Measurements from ENCODE around the gene RRP8. TPM values are rescaled to one million over a fixed set of nuclear protein-coding genes. Genes with fewer than 3 reads are reported as not detected.

RRP8 gene
- total RNA-seq, 2 donors from 2014 or later, result 5.4 to 8.9 TPM

DNA sequence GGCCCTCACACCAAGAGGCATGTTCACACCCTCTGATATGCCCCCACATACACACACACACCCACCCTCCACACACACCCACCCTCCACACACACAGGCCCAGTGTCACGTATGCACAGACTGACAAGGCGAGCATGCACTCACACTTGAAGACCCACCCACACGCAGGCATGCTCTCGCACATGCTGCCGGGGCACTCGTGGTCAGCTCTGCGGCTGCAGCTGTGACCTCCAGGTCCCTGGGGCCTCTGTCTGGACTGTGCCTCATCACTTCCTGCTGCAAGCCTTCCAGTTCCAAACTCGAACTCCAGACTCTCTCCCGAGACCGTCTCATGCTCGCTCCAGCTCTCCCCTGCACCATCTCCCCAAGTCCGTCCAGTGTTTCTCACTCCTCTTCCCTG, 42.7 kb upstream of the RRP8 start:
- no peak overlapping the region for H3K27ac ChIP-seq
- intact Hi-C loops (cut with DNase I), result no loop called here

DNA sequence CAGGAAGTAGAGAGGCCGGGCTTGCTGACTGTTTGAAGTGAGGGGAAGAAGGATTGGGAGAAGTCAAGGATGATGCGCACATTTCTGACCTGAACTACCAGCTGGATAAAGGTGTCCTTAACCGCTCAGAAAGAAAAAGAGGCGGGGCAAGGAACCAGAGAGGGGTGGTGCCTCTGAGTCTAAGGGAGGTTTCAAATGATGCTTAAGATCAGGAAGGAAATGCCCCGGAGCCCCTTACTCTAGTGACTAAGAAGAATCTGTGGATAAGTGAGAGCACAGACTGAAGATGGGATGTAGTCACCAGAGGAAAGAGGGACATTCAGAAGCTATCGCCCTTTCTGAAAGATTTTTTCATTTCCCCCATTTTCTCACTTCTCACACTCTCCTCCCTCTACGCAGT, 39.5 kb upstream of the RRP8 start:
- Histone ChIP-seq H3K36me3 (replicated peaks in 1 of 2; ENCODE audit: insufficient read depth in 1 of 2, low read depth in 2 of 2) (no peaks in the 10 kb centered on the region), H3K4me3 (no peak overlapping the region), H3K27ac (no peak overlapping the region), H3K4me1 (peaks cover 10% of the 10 kb centered on the region), H3K9me3 (no peaks in the 10 kb centered on the region), H3K27me3 (no peaks in the 10 kb centered on the region)
- DNase-seq, result no peak
- TF ChIP-seq, protein P1, sequence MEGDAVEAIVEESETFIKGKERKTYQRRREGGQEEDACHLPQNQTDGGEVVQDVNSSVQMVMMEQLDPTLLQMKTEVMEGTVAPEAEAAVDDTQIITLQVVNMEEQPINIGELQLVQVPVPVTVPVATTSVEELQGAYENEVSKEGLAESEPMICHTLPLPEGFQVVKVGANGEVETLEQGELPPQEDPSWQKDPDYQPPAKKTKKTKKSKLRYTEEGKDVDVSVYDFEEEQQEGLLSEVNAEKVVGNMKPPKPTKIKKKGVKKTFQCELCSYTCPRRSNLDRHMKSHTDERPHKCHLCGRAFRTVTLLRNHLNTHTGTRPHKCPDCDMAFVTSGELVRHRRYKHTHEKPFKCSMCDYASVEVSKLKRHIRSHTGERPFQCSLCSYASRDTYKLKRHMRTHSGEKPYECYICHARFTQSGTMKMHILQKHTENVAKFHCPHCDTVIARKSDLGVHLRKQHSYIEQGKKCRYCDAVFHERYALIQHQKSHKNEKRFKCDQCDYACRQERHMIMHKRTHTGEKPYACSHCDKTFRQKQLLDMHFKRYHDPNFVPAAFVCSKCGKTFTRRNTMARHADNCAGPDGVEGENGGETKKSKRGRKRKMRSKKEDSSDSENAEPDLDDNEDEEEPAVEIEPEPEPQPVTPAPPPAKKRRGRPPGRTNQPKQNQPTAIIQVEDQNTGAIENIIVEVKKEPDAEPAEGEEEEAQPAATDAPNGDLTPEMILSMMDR (IDR thresholded peaks at IDR 0.05), result no peak
- no peak for TF ChIP-seq POLR2A (IDR thresholded peaks at IDR 0.05)
- intact Hi-C loops (cut with DNase I), result no loop called here
- 73 to 82% methylated on average over 7 of the region's 7 CpGs for WGBS, 2 donors
- no peak for ATAC-seq

More for the DNA sequence above, 42.7 kb upstream of the RRP8 start:
- ATAC-seq (peak; percentile 45), DNase-seq (peak in 1 of 4 donors; percentile 55)
- H3K9me3 ChIP-seq, result no peaks in the 10 kb centered on the region
- H3K4me1 ChIP-seq, result no peaks in the 10 kb centered on the region
- WGBS, 2 donors, result 74 to 79% methylated on average over 10 to 12 of the region's 12 CpGs
- no peaks in the 10 kb centered on the region for H3K36me3 ChIP-seq (replicated peaks in 1 of 2; ENCODE audit: insufficient read depth in 1 of 2, low read depth in 2 of 2)
- no peak overlapping the region for H3K4me3 ChIP-seq
- TF ChIP-seq, protein P1 (IDR thresholded peaks at IDR 0.05), result no peak
- no peak for TF ChIP-seq POLR2A (IDR thresholded peaks at IDR 0.05)
- H3K27me3 ChIP-seq, result no peaks in the 10 kb centered on the region

DNA sequence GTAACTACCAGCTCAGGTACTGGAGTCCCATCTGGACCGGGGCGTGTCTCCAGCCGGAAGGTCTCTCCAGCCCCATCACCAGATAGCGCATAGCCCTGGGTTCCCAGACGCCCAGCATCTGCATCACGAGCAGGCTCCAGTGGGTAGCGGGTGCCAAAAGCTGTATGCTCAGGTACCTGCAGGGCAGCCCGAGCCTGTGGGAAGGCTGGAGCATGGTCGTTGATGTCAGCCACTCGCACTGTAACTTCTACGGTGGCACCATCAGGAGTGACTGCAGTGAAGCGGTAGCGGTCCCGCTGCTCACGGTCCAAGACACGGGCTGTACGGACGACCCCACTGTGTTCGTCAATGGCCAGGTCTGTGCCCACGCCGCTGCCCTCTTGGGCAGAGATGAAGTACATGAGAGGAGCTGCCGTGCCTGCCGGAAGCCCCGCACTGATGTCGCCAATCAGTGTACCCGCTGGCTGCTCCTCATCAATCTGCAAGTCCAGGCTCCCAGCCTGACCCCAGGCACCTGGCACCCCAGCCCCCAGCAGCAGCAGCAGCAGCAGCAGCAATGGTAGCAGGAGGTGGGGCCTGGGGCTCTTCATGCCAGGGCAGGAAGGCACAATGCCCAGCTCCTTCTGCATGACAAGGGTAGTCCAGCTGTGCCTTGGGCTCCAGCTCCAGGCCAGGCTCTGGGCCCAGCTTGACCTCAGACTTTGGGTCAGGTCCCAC, 37.7 kb upstream of the RRP8 start:
- intact Hi-C loops (cut with DNase I), result no loop called here
- no peak overlapping the region for H3K4me3 ChIP-seq
- 90% methylated on average over 24 of the region's 26 CpGs; no CpG with 5 or more reads in 1 of the 2 donors for WGBS, 2 donors
- H3K9me3 ChIP-seq, result no peaks in the 10 kb centered on the region
- no peaks in the 10 kb centered on the region for H3K27me3 ChIP-seq
- H3K27ac ChIP-seq, result no peak overlapping the region
- peaks cover 18% of the 10 kb centered on the region for H3K4me1 ChIP-seq
- H3K36me3 ChIP-seq (replicated peaks in 1 of 2; ENCODE audit: insufficient read depth in 1 of 2, low read depth in 2 of 2), result no peaks in the 10 kb centered on the region
- ATAC-seq (no peak), DNase-seq (no peak)
- TF ChIP-seq POLR2A (IDR thresholded peaks at IDR 0.05), result no peak
- TF ChIP-seq, protein P1 (IDR thresholded peaks at IDR 0.05), result no peak

DNA sequence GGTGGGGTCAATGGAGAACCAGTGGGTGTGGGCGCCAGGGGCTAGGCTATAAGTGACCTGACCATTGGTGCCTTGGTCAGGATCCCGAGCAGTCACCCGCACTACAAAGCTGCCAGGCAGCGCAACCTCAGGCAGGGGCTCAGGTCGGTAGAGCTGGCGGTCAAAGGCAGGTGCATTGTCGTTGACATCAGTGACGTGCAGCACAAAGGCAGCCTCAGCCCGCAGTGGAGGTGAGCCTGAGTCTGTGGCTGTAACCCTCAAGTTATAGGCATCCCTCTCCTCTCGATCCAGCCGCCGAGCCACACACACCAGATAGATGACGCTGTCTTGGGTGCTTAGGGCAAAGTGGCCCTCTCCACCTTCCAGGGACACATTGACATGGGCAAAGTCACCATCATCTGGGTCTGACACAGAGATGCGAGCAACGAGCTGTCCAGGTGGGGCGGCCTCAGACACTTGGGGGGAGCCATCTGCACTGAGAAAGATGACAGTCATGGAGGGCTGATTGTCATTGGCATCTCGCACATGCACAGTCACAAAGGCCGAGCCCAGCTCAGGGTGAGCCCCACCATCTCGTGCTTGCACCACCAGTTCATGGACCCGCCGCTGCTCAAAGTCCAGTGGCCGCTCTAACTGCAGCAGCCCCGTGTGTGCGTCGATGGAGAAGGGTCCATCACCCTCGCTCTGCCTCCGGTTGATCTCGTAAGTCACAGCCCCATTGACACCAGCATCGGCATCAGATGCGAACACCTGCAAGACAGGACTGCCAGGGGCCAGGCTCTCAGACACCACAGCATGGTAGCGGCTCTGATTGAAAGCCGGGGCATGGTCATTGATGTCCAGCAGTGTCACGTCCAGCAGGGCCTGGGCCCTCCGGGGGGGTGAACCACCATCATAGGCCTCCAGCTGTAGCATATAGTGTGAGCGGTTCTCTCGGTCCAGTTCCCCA, 36.9 kb upstream of the RRP8 start:
- no peaks in the 10 kb centered on the region for H3K27me3 ChIP-seq
- WGBS, 2 donors, result 91 to 94% methylated on average over 17 to 36 of the region's 36 CpGs
- no peak overlapping the region for H3K4me3 ChIP-seq
- ATAC-seq, result no peak
- intact Hi-C loops (cut with DNase I), result no loop called here
- no peak overlapping the region for H3K27ac ChIP-seq
- no peak for DNase-seq
- H3K36me3 ChIP-seq (replicated peaks in 1 of 2; ENCODE audit: insufficient read depth in 1 of 2, low read depth in 2 of 2), result no peaks in the 10 kb centered on the region
- no peaks in the 10 kb centered on the region for H3K9me3 ChIP-seq
- H3K4me1 ChIP-seq, result peaks cover 24% of the 10 kb centered on the region
- TF ChIP-seq POLR2A (IDR thresholded peaks at IDR 0.05), result no peak
- TF ChIP-seq, protein P1 (IDR thresholded peaks at IDR 0.05), result no peak
